WERI-Rb-1 (cell line): ENCODE results near the gene UBL4A.

Experiments used
- DNase-seq: peaks from one replicate; pipeline ENCODE4 v3.0.0-alpha.2; 2020
- H3K27ac ChIP-seq: fragments of 250-450 bp; sonication (Bioruptor Pico); 2 replicates; pipeline ENCODE4 v1.5.1; 2020; ENCODE audit warnings: mild to moderate bottlenecking, moderate library complexity
- H3K27me3 ChIP-seq: fragments of 250-450 bp; sonication (Bioruptor Pico); 2 replicates; pipeline ENCODE4 v1.5.1; 2021; ENCODE audit warnings: mild to moderate bottlenecking, low read depth, moderate library complexity; ENCODE audit not compliant: insufficient read depth, severe bottlenecking
- H3K36me3 ChIP-seq: fragments of 250-450 bp; sonication (Bioruptor Pico); 2 replicates; pipeline ENCODE4 v1.5.1; 2020; ENCODE audit warnings: mild to moderate bottlenecking, moderate library complexity
- H3K4me3 ChIP-seq: 2 replicates; pipeline ENCODE4 v1.5.1; 2011; ENCODE audit warnings: low read depth, mild to moderate bottlenecking, control low read depth, low read length
- H3K9me3 ChIP-seq: fragments of 250-450 bp; sonication (Bioruptor Pico); 2 replicates; pipeline ENCODE4 v1.5.1; 2021; ENCODE audit warnings: mild to moderate bottlenecking, moderate library complexity; ENCODE audit not compliant: severe bottlenecking
- CTCF ChIP-seq: IDR thresholded peaks from 2 replicates; pipeline ENCODE4 v1.5.1; 2011; ENCODE audit warnings: low read depth, mild to moderate bottlenecking, control low read depth, inconsistent platforms, low read length

The UBL4A gene

GRCh38 chrX:154512879-154513553 is 26.6 kb upstream of the UBL4A start:
- no peak overlapping the region for H3K4me3 ChIP-seq
- H3K9me3 ChIP-seq = peaks cover 10% of the 10 kb centered on the region
- TF ChIP-seq CTCF = no peak
- peaks cover 14% of the 10 kb centered on the region for H3K27me3 ChIP-seq
- H3K27ac ChIP-seq = no peak overlapping the region
- no peak for DNase-seq
- H3K36me3 ChIP-seq = peaks cover 6% of the 10 kb centered on the region

DNA sequence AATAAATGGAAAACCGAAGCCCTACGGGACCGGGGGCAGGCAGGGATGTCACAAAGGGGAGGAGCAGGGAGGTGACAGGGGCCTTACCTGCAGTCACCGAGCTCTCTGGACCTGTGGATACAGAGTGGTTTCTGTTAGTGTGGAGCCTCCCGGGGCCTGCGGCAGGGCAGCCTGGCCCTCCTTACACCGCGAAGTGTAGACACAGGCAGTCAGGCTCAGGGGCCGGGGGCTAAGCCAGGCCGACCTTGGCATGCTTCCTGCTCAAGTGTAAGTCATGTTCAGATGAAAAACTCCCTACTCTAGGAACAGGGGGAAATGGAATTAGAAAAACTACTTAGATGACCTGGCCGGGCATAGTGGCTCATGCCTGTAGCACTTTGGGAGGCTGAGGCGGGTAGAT is 25.3 kb upstream of the UBL4A start:
- Histone ChIP-seq H3K27ac (no peak overlapping the region), H3K27me3 (peaks cover 14% of the 10 kb centered on the region), H3K4me3 (no peak overlapping the region), H3K36me3 (peaks cover 10% of the 10 kb centered on the region), H3K9me3 (peaks cover 10% of the 10 kb centered on the region)
- TF ChIP-seq CTCF = no peak
- no peak for DNase-seq

GRCh38 chrX:154509455-154509854 is 23.0 kb upstream of the UBL4A start:
- Histone ChIP-seq H3K9me3 (peaks cover 7% of the 10 kb centered on the region), H3K36me3 (peaks cover 17% of the 10 kb centered on the region)

GRCh38 chrX:154508384-154508745 is 21.9 kb upstream of the UBL4A start:
- peaks cover 17% of the 10 kb centered on the region for H3K36me3 ChIP-seq
- peaks cover 16% of the 10 kb centered on the region for H3K27me3 ChIP-seq
- peaks cover 7% of the 10 kb centered on the region for H3K9me3 ChIP-seq
- TF ChIP-seq CTCF = no peak
- no peak overlapping the region for H3K4me3 ChIP-seq
- no peak overlapping the region for H3K27ac ChIP-seq
- DNase-seq = no peak

More at GRCh38 chrX:154509455-154509854, 23.0 kb upstream of the UBL4A start:
- no peak for DNase-seq
- no peak for TF ChIP-seq CTCF
- Histone ChIP-seq H3K27me3 (peaks cover 16% of the 10 kb centered on the region), H3K4me3 (no peak overlapping the region), H3K27ac (no peak overlapping the region)

GRCh38 chrX:154507673-154508383 is 21.4 kb upstream of the UBL4A start:
- H3K9me3 ChIP-seq = peaks cover 7% of the 10 kb centered on the region
- no peak overlapping the region for H3K4me3 ChIP-seq
- peaks cover 17% of the 10 kb centered on the region for H3K36me3 ChIP-seq
- no peak overlapping the region for H3K27ac ChIP-seq
- H3K27me3 ChIP-seq = peaks cover 12% of the 10 kb centered on the region
- DNase-seq = no peak
- no peak for TF ChIP-seq CTCF
